Measurements from ENCODE around the gene ANXA11. TPM values are rescaled to one million over a fixed set of nuclear protein-coding genes. Genes with fewer than 3 reads are reported as not detected.

ANXA11 gene
- total and polyA plus RNA-seq, 2 of the 8 experiments (the other 6 are each of a cell fraction or from before 2014, with no cell fraction given), result 40.5 to 84.9 TPM

- Histone ChIP-seq H2AFZ (ENCODE audit: low read length) (no peak overlapping the region), H4K20me1 (replicated peaks in 1 of 2; ENCODE audit: control insufficient read depth in 1 of 2, insufficient read depth in 2 of 2, low read length in 2 of 2) (no peaks in the 10 kb centered on the region), H3K9ac (replicated peaks in 1 of 4; ENCODE audit: extremely low read depth in 1 of 4, low read depth in 3 of 4, low read length in 3 of 4) (no peak overlapping the region), H2AK5ac (ENCODE audit: low read depth, low read length) (no peak overlapping the region), H3K79me1 (ENCODE audit: low read depth, low read length) (no peaks in the 10 kb centered on the region), H3K9me3 (ENCODE audit: insufficient read depth in 2 of 2, low read depth in 1 of 2, low read length in 1 of 2) (no peaks in the 10 kb centered on the region), H3K23ac (ENCODE audit: insufficient read length) (no peak overlapping the region), H2BK15ac (ENCODE audit: low read length) (no peak overlapping the region), H3K27me3 (replicated peaks in 1 of 4; ENCODE audit: control insufficient read depth in 3 of 4, extremely low read depth in 1 of 4, insufficient read depth in 3 of 4, low read length in 3 of 4) (peaks cover 0 to 8% (median 6%) of the 10 kb centered on the region in 4 experiments; a peak in 4 of 7 replicates), H3K79me2 (ENCODE audit: control insufficient read depth in 1 of 2, insufficient read depth in 2 of 2, low read length in 2 of 2) (no peaks in the 10 kb centered on the region), H3K4ac (replicated peaks; ENCODE audit: insufficient read length, low read depth, low read length) (no peak overlapping the region), H3K4me2 (ENCODE audit: insufficient read depth in 1 of 2, low read depth in 2 of 2, low read length in 2 of 2) (no peak overlapping the region), H3K36me3 (ENCODE audit: control insufficient read depth in 2 of 4, insufficient read depth in 4 of 4, low read length in 3 of 4) (no peaks in the 10 kb centered on the region), H3K4me3 (ENCODE audit: extremely low read depth in 1 of 4, insufficient read depth in 2 of 4, low read depth in 3 of 4, low read length in 4 of 4) (no peak overlapping the region), H3K27ac (ENCODE audit: low read depth, low read length) (no peak overlapping the region), H4K91ac (replicated peaks; ENCODE audit: insufficient read length, low read length) (no peak overlapping the region), H2BK12ac (ENCODE audit: low read depth, low read length) (no peak overlapping the region), H2BK120ac (replicated peaks; ENCODE audit: low read depth, low read length) (no peak overlapping the region), H3K14ac (ENCODE audit: insufficient read length) (no peak overlapping the region), H4K5ac (ENCODE audit: insufficient read length, low read depth, low read length) (no peak overlapping the region), H2BK20ac (ENCODE audit: low read length) (no peak overlapping the region), H3K23me2 (ENCODE audit: low read depth, low read length) (no peaks in the 10 kb centered on the region), H3K56ac (replicated peaks; ENCODE audit: insufficient read length, low read depth, low read length) (no peak overlapping the region), H3K4me1 (replicated peaks in 1 of 4; ENCODE audit: control insufficient read depth in 3 of 4, insufficient read depth in 4 of 4, low read length in 3 of 4) (peaks cover 0 to 11% (median 4%) of the 10 kb centered on the region in 4 experiments; a peak in 5 of 7 replicates), H4K8ac (ENCODE audit: extremely low read depth, insufficient read depth, low read length) (no peak overlapping the region), H2BK5ac (ENCODE audit: low read depth, low read length) (no peak overlapping the region), H3K18ac (ENCODE audit: extremely low read depth, low read length) (no peak overlapping the region)
- TF ChIP-seq SP2 (IDR thresholded peaks at IDR 0.05; ENCODE audit: low read length), result no peak
- TF ChIP-seq TCF12 (IDR thresholded peaks at IDR 0.05; ENCODE audit: low read depth, low read length), result no peak
- no peak for TF ChIP-seq SIRT6 (IDR thresholded peaks at IDR 0.05; ENCODE audit: low read length)
- no peak for TF ChIP-seq CEBPB (IDR thresholded peaks at IDR 0.05; ENCODE audit: low read depth, low read length)
- no peak for TF ChIP-seq EZH2 (IDR thresholded peaks at IDR 0.05; ENCODE audit: low read depth, low read length, severe bottlenecking)
- no peak for TF ChIP-seq JUN (IDR thresholded peaks at IDR 0.05; ENCODE audit: low read depth, low read length)
- WGBS, 2 experiments (ENCODE audit: extremely low coverage in 1 of 2, insufficient coverage in 1 of 2, insufficient read length in 1 of 2, insufficient replicate concordance in 2 of 2, low coverage in 1 of 2, low lambda C conversion rate in 2 of 2, missing lambda C conversion rate in 1 of 2), result 83% methylated on average over 4 of the region's 4 CpGs; no CpG with 5 or more reads in 1 of the 2 experiments
- ChIA-PET POLR2A (ENCODE audit: partially characterized antibody) (no interaction called here), CTCF (ENCODE audit: partially characterized antibody) (interaction anchor here (0.7 to 1.9 kb wide), 8 partner anchors 12 to 85 kb away, joined by 3 to 9 read pairs (median 4); no protein-coding TSS in a partner anchor)
- FAIRE-seq, result no peak
- DNase-seq (ENCODE audit: low read depth in 1 of 2, low spot score in 2 of 2), result no peak
These were observed 67.4 kb downstream of the ANXA11 start for GRCh38 chr10:80137920-80138319.
